ENCODE data around the gene IRX6.

The IRX6 gene

GRCh38 chr16:55323637-55324271 lies at the start of gene IRX6:
TSS of gene IRX6 (plus strand) at chr16:55324203. CDS start at chr16:55325092, 889 bp downstream.
- DNase-seq (ENCODE audit: low read depth): no peak

- no peak for DNase-seq (ENCODE audit: low read depth)
These were observed 49.6 kb upstream of the IRX6 start for GRCh38 chr16:55274391-55274790.

GRCh38 chr16:55275167-55275566 lies 48.8 kb upstream of the IRX6 start:
- no peak for DNase-seq (ENCODE audit: low read depth)

GRCh38 chr16:55275869-55276268 lies 48.1 kb upstream of the IRX6 start:
- DNase-seq (ENCODE audit: low read depth): no peak

GRCh38 chr16:55277536-55277935 lies 46.5 kb upstream of the IRX6 start:
- DNase-seq (ENCODE audit: low read depth): no peak

- no peak for DNase-seq (ENCODE audit: low read depth)
These were observed 44.4 kb upstream of the IRX6 start for GRCh38 chr16:55279598-55279997.

GRCh38 chr16:55280587-55280986 lies 43.4 kb upstream of the IRX6 start:
- no peak for DNase-seq (ENCODE audit: low read depth)

- no peak for DNase-seq (ENCODE audit: low read depth)
These were observed 41.6 kb upstream of the IRX6 start for GRCh38 chr16:55282441-55282840.

- no peak for DNase-seq (ENCODE audit: low read depth)
These were observed 39.9 kb upstream of the IRX6 start for GRCh38 chr16:55283812-55284717.

- no peak for DNase-seq (ENCODE audit: low read depth)
These were observed 39.3 kb upstream of the IRX6 start for GRCh38 chr16:55284718-55285099.

- no peak for DNase-seq (ENCODE audit: low read depth)
These were observed 38.4 kb upstream of the IRX6 start for GRCh38 chr16:55285586-55285985.

- no peak for DNase-seq (ENCODE audit: low read depth)
These were observed 34.6 kb upstream of the IRX6 start for GRCh38 chr16:55289353-55289752.

- no peak for DNase-seq (ENCODE audit: low read depth)
These were observed 32.2 kb upstream of the IRX6 start for GRCh38 chr16:55291847-55292246.

- no peak for DNase-seq (ENCODE audit: low read depth)
These were observed 31.5 kb upstream of the IRX6 start for GRCh38 chr16:55292491-55292890.

GRCh38 chr16:55294129-55294528 lies 29.9 kb upstream of the IRX6 start:
- no peak for DNase-seq (ENCODE audit: low read depth)

- DNase-seq (ENCODE audit: low read depth): no peak
These were observed 29.1 kb upstream of the IRX6 start for GRCh38 chr16:55294931-55295342.

GRCh38 chr16:55297062-55297909 lies 26.7 kb upstream of the IRX6 start:
- no peak for DNase-seq (ENCODE audit: low read depth)

GRCh38 chr16:55297910-55298479 lies 26.0 kb upstream of the IRX6 start:
- peak; percentile 0 for DNase-seq (ENCODE audit: low read depth)

GRCh38 chr16:55301385-55302008 lies 22.5 kb upstream of the IRX6 start:
- DNase-seq (ENCODE audit: low read depth): no peak

- DNase-seq (ENCODE audit: low read depth): no peak
These were observed 21.4 kb upstream of the IRX6 start for GRCh38 chr16:55302635-55303034.

- DNase-seq (ENCODE audit: low read depth): no peak
These were observed 15.0 kb upstream of the IRX6 start for GRCh38 chr16:55308973-55309372.

GRCh38 chr16:55322327-55322726 lies 1.7 kb upstream of the IRX6 start:
- no peak for DNase-seq (ENCODE audit: low read depth)

Measured in non-pigmented ciliary epithelial cell (primary cell).